ENCODE data around the gene ASTN1.

DNA sequence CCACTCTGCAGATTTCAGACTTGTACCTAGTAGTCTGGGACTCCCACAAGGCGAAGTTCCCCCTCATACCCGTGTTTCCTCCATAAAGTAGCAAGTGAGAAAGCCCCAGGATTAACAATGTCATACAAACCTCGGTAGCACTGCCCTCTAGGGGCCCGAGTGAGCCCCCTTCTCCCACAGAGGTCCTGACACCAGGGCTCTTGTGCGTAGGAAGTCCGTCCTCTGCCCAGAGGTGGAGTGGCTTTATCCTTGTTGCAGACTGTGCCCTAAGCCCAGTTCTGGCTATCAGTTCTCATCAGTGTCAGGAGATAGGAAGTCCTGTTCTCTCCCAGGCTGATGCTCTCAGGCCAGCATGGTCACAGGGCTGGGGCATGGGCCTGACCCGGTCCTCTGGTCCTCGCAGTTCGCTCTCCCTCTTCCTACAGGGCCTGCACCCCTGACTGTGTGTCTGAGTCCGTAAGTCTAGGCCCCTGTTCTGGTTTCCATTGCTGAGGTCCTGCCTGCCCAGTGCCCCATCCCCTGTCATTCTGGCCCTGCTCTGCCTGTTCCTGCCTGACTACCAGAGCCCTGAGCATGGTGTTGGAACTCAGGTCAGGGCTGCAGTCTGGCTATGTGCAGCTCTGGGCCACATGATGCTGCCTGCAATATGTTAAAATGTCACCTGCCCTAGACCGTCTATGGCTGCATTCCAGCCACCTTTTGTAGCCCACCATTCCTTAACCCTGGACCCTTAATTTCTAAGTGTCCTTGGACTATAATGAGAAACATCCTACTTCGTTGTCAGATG lies 285.6 kb downstream of the ASTN1 start:
- TF ChIP-seq SIN3A (IDR thresholded peaks at IDR 0.05; ENCODE audit: borderline replicate concordance, insufficient read depth, low read length) = no peak
- TF ChIP-seq POLR2AphosphoS5 (IDR thresholded peaks at IDR 0.05; ENCODE audit: low read depth, low read length) = no peak
- TF ChIP-seq TAF1 (IDR thresholded peaks at IDR 0.05; ENCODE audit: borderline replicate concordance, insufficient read depth, low read length) = no peak
- no peak for TF ChIP-seq FOXP2 (optimal IDR thresholded peaks at IDR 0.05; ENCODE audit: borderline replicate concordance, extremely low read depth, extremely low read length, insufficient read depth)
- TF ChIP-seq, protein P1, sequence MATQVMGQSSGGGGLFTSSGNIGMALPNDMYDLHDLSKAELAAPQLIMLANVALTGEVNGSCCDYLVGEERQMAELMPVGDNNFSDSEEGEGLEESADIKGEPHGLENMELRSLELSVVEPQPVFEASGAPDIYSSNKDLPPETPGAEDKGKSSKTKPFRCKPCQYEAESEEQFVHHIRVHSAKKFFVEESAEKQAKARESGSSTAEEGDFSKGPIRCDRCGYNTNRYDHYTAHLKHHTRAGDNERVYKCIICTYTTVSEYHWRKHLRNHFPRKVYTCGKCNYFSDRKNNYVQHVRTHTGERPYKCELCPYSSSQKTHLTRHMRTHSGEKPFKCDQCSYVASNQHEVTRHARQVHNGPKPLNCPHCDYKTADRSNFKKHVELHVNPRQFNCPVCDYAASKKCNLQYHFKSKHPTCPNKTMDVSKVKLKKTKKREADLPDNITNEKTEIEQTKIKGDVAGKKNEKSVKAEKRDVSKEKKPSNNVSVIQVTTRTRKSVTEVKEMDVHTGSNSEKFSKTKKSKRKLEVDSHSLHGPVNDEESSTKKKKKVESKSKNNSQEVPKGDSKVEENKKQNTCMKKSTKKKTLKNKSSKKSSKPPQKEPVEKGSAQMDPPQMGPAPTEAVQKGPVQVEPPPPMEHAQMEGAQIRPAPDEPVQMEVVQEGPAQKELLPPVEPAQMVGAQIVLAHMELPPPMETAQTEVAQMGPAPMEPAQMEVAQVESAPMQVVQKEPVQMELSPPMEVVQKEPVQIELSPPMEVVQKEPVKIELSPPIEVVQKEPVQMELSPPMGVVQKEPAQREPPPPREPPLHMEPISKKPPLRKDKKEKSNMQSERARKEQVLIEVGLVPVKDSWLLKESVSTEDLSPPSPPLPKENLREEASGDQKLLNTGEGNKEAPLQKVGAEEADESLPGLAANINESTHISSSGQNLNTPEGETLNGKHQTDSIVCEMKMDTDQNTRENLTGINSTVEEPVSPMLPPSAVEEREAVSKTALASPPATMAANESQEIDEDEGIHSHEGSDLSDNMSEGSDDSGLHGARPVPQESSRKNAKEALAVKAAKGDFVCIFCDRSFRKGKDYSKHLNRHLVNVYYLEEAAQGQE (IDR thresholded peaks at IDR 0.05; ENCODE audit: insufficient read depth in 1 of 2, low read depth in 2 of 2, low read length in 2 of 2) = no peak
